SK-N-DZ (cell line): Measurements from ENCODE around the gene DPP6.
A peak's percentile ranks its signal among the peaks of the same experiment; 100 is the strongest.

ENCODE experiments used
- DNase-seq: peaks from one replicate; pipeline ENCODE4 v3.0.0-alpha.2; 2015; ENCODE audit warnings: low spot score

DPP6 gene

GRCh38 chr7:154906736-154907355 lies 854.6 kb downstream of the DPP6 start:
- no peak for DNase-seq

- no peak for DNase-seq
Observed at GRCh38 chr7:154907651-154908620, 855.7 kb downstream of the DPP6 start.

- no peak for DNase-seq
Observed at GRCh38 chr7:154909241-154910105, 857.3 kb downstream of the DPP6 start.

GRCh38 chr7:154910125-154910524 lies 857.9 kb downstream of the DPP6 start:
- DNase-seq, result no peak

- DNase-seq, result no peak
Observed at GRCh38 chr7:154910977-154911376, 858.8 kb downstream of the DPP6 start.

- no peak for DNase-seq
Observed at GRCh38 chr7:154911411-154911810, 859.2 kb downstream of the DPP6 start.

- DNase-seq, result peak; percentile 26
Observed at GRCh38 chr7:154911862-154912455, 859.8 kb downstream of the DPP6 start.

GRCh38 chr7:154912871-154913637 lies 860.9 kb downstream of the DPP6 start:
- DNase-seq, result no peak

- DNase-seq, result peak; percentile 80
Observed at GRCh38 chr7:154913638-154914307, 861.6 kb downstream of the DPP6 start.

GRCh38 chr7:154914308-154914995 lies 862.3 kb downstream of the DPP6 start:
- no peak for DNase-seq

- DNase-seq, result no peak
Observed at GRCh38 chr7:154914996-154915380, 862.8 kb downstream of the DPP6 start.

GRCh38 chr7:154915600-154915999 lies 863.4 kb downstream of the DPP6 start:
- DNase-seq, result no peak

GRCh38 chr7:154916381-154916780 lies 864.2 kb downstream of the DPP6 start:
- DNase-seq, result no peak

- DNase-seq, result no peak
Observed at GRCh38 chr7:154916856-154917807, 864.9 kb downstream of the DPP6 start.

- no peak for DNase-seq
Observed at GRCh38 chr7:154917808-154918160, 865.6 kb downstream of the DPP6 start.

GRCh38 chr7:154918266-154918665 lies 866.1 kb downstream of the DPP6 start:
- DNase-seq, result no peak

GRCh38 chr7:154918741-154919140 lies 866.5 kb downstream of the DPP6 start:
- DNase-seq, result no peak
